K562 (cell line): ENCODE results near the gene RASGRP4. TPM values are rescaled to one million over a fixed set of nuclear protein-coding genes. Genes with fewer than 3 reads are reported as not detected.

Experiments used
- ATF7 ChIP-seq: fragments of 450-650 bp; IDR thresholded peaks from 2 replicates; pipeline ENCODE4 v1.7.1; 2014; ENCODE audit warnings: mild to moderate bottlenecking, moderate library complexity
- CREB1 ChIP-seq, 2 experiments: sonication (generic) in 1 of 2; formaldehyde crosslinking in 1 of 2; IDR thresholded peaks; 2 replicates each; pipeline versions ENCODE4 v1.6.1 to v1.8.0; 2012 to 2022; ENCODE audit warnings: inconsistent platforms in 1 of 2, mild to moderate bottlenecking in 1 of 2, missing genetic modification reagents in 1 of 2, moderate library complexity in 1 of 2
- CREM ChIP-seq: IDR thresholded peaks from 2 replicates; pipeline ENCODE4 v1.6.1; 2014; ENCODE audit warnings: antibody characterized with exemption, low read depth
- DACH1 ChIP-seq: fragments of 450-650 bp; IDR thresholded peaks from 2 replicates; pipeline ENCODE4 v1.6.1; 2018; ENCODE audit not compliant: partially characterized antibody
- ELF1 ChIP-seq: fragments of 200-800 bp; sonication (Bioruptor generic); IDR thresholded peaks from 2 replicates; pipeline ENCODE4 v1.6.1; 2016; ENCODE audit warnings: missing genetic modification characterization, missing compliant biosample characterization
- ELF2 ChIP-seq: fragments of 250-450 bp; sonication (Bioruptor Pico); IDR thresholded peaks from 2 replicates; pipeline ENCODE4 v1.5.0; 2021; ENCODE audit warnings: mild to moderate bottlenecking
- FOXA3 ChIP-seq, 2 experiments: fragments of 450-650 bp in 1 of 2; sonication (generic) in 1 of 2; formaldehyde crosslinking; IDR thresholded peaks in 1 of 2; conservative IDR thresholded peaks in 1 of 2; 2 replicates each; pipeline versions ENCODE4 v1.4.0 to v1.8.0; 2020 to 2022; ENCODE audit warnings: mild to moderate bottlenecking in 2 of 2, missing genetic modification reagents in 1 of 2
- HDAC2 ChIP-seq: fragments of 450-650 bp; IDR thresholded peaks from 2 replicates; pipeline ENCODE4 v1.6.1; 2016; ENCODE audit warnings: mild to moderate bottlenecking
- NBN ChIP-seq: fragments of 450-650 bp; IDR thresholded peaks from 2 replicates; pipeline ENCODE4 v1.6.1; 2016; ENCODE audit warnings: low read depth, mild to moderate bottlenecking
- RUNX1 ChIP-seq: sonication (generic); IDR thresholded peaks from 2 replicates; pipeline ENCODE4 v1.6.1; 2016; ENCODE audit warnings: antibody characterized with exemption, low read depth
- ZNF165 ChIP-seq: fragments of 250-450 bp; sonication (Bioruptor Pico); IDR thresholded peaks from 2 replicates; pipeline ENCODE4 v1.4.0; 2020; ENCODE audit warnings: borderline replicate concordance
- ZNF561 ChIP-seq: fragments of 450-650 bp; formaldehyde crosslinking; conservative IDR thresholded peaks from 2 replicates; pipeline ENCODE4 v1.4.0; 2020; ENCODE audit warnings: mild to moderate bottlenecking, moderate library complexity
- ZNF57 ChIP-seq: fragments of 450-650 bp; formaldehyde crosslinking; IDR thresholded peaks from 2 replicates; pipeline ENCODE4 v1.4.0; 2020; ENCODE audit warnings: mild to moderate bottlenecking, moderate library complexity
- ZSCAN29 ChIP-seq: fragments of 450-650 bp; IDR thresholded peaks from 2 replicates; pipeline ENCODE4 v1.6.1; 2017
- polyA plus RNA-seq, 8 experiments: library from polyadenylated mRNA; depleted of rRNA in 4 of 8; stranded (reverse) in 5 of 8; unstranded in 3 of 8; fragments of >200 nt; fragmentation: Nextera tagmentation in 2 of 8; fragmentation: Illumina TruSeq in 1 of 8; extraction: Ambion mirVana in 2 of 8; extraction: Trizol in 1 of 8; gene quantifications; 2 replicates each; pipeline versions ENCODE4 v1.2.1 to v1.2.3, GENCODE V29; 2011 to 2014; ENCODE audit warnings: inconsistent platforms in 1 of 8, missing spikeins in 1 of 8
- total RNA-seq, 7 experiments: library from RNA; depleted of rRNA in 6 of 7; stranded (reverse); fragments of >200 nt in 6 of 7; fragmentation: Illumina TruSeq in 2 of 7; extraction: Trizol in 2 of 7; gene quantifications; 2 replicates each; pipeline versions ENCODE4 v1.2.1 to v1.2.3, GENCODE V29; 2011 to 2021; ENCODE audit warnings: low replicate concordance in 1 of 7
- TF ChIP-seq, protein P1 (sequence below): fragments of 250-450 bp; sonication (Bioruptor Pico); IDR thresholded peaks from 2 replicates; pipeline ENCODE4 v1.5.0; 2020; ENCODE audit warnings: mild to moderate bottlenecking
- TF ChIP-seq, protein P2 (sequence below): fragments of 250-450 bp; sonication (Bioruptor Pico); IDR thresholded peaks from 2 replicates; pipeline ENCODE4 v1.8.0; 2021; ENCODE audit warnings: borderline replicate concordance, mild to moderate bottlenecking, moderate library complexity; ENCODE audit not compliant: poor library complexity, severe bottlenecking
- TF ChIP-seq, protein P3 (sequence below): sonication (generic); formaldehyde crosslinking; IDR thresholded peaks from 2 replicates; pipeline ENCODE4 v1.8.0; 2022; ENCODE audit warnings: mild to moderate bottlenecking, missing genetic modification reagents
- TF ChIP-seq, protein P4 (sequence below): sonication (generic); formaldehyde crosslinking; IDR thresholded peaks from 2 replicates; pipeline ENCODE4 v1.8.1; 2023; ENCODE audit warnings: mild to moderate bottlenecking, missing genetic modification reagents
- TF ChIP-seq, protein P5 (sequence below): fragments of 450-650 bp; IDR thresholded peaks from 2 replicates; pipeline ENCODE4 v1.7.0; 2016; ENCODE audit warnings: borderline replicate concordance

Gene RASGRP4
- total and polyA plus RNA-seq, 9 of the 15 experiments (the other 6 are each of a cell fraction or from before 2014, with no cell fraction given) = 0.39 to 4.6 (median 3.8) TPM

DNA sequence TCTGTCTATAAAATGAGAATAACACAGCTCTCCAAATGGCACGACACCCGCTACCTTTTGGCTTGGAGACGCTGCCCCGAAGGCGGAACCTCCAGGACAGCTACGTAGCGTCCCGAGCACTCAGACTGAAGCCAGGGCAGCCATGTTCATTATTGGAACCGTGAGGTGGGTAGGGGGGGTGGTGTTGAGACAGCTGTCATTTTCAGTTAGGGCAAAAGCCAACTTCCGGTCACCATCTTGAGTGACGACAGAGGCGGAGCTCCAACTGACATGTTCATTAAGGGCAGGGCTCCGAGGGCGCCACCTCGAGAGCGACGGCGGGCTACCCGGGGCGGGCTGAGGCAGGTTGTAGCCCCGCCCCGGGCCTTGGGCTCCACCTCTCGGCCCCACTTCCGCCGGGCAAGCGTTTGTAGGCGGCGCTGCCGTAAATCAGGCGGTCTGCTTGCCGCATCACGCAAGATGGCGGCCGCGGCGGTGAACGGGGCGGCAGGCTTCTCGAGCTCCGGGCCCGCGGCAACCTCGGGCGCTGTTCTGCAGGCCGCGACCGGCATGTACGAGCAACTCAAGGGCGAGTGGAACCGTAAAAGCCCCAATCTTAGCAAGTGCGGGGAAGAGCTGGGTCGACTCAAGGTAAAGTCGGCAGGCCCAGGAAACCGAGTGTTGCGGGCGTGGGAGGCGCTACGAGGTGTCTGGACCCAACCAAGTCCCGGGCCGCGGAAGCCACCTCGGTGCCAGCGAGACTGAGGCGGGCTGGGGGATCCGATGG is 51.5 kb downstream of the RASGRP4 start, which contains the start of gene PSMD8 (continued):
- TF ChIP-seq ZNF561 (CRISPR knock-in tag) = no peak
- peak; percentile 67; the same call in 1 of the 2 replicates for TF ChIP-seq ZNF165 (CRISPR knock-in tag)
- TF ChIP-seq, protein P1, sequence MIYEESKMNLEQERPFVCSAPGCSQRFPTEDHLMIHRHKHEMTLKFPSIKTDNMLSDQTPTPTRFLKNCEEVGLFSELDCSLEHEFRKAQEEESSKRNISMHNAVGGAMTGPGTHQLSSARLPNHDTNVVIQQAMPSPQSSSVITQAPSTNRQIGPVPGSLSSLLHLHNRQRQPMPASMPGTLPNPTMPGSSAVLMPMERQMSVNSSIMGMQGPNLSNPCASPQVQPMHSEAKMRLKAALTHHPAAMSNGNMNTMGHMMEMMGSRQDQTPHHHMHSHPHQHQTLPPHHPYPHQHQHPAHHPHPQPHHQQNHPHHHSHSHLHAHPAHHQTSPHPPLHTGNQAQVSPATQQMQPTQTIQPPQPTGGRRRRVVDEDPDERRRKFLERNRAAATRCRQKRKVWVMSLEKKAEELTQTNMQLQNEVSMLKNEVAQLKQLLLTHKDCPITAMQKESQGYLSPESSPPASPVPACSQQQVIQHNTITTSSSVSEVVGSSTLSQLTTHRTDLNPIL = no peak
- no peak; the same call in 1 of the 2 replicates for TF ChIP-seq RUNX1
- peak; percentile 87 for TF ChIP-seq CREB1 (IDR thresholded peaks at IDR 0.05)
- TF ChIP-seq CREB1 (CRISPR knock-in tag; IDR thresholded peaks at IDR 0.05) = peak; percentile 92
- no peak for TF ChIP-seq ZNF57 (CRISPR knock-in tag)
- peak; percentile 93 for TF ChIP-seq ELF1 (tag)
- TF ChIP-seq ATF7 = peak; percentile 96
- TF ChIP-seq FOXA3 (CRISPR knock-in tag; conservative IDR thresholded peaks at IDR 0.05 in 1 of 2, IDR thresholded peaks at IDR 0.05 in 1 of 2) = peak in 1 of 2 experiments; percentile 63; a peak in 1 of 4 replicates
- TF ChIP-seq, protein P2, sequence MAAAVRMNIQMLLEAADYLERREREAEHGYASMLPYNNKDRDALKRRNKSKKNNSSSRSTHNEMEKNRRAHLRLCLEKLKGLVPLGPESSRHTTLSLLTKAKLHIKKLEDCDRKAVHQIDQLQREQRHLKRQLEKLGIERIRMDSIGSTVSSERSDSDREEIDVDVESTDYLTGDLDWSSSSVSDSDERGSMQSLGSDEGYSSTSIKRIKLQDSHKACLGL = no peak
- peak; percentile 67 for TF ChIP-seq ELF2 (CRISPR knock-in tag)
- TF ChIP-seq, protein P3, sequence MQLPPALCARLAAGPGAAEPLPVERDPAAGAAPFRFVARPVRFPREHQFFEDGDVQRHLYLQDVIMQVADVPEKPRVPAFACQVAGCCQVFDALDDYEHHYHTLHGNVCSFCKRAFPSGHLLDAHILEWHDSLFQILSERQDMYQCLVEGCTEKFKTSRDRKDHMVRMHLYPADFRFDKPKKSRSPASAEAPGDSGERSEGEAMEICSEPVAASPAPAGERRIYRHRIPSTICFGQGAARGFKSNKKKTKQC (CRISPR knock-in tag) = peak; percentile 84; the same call in 1 of the 2 replicates
- TF ChIP-seq, protein P4, sequence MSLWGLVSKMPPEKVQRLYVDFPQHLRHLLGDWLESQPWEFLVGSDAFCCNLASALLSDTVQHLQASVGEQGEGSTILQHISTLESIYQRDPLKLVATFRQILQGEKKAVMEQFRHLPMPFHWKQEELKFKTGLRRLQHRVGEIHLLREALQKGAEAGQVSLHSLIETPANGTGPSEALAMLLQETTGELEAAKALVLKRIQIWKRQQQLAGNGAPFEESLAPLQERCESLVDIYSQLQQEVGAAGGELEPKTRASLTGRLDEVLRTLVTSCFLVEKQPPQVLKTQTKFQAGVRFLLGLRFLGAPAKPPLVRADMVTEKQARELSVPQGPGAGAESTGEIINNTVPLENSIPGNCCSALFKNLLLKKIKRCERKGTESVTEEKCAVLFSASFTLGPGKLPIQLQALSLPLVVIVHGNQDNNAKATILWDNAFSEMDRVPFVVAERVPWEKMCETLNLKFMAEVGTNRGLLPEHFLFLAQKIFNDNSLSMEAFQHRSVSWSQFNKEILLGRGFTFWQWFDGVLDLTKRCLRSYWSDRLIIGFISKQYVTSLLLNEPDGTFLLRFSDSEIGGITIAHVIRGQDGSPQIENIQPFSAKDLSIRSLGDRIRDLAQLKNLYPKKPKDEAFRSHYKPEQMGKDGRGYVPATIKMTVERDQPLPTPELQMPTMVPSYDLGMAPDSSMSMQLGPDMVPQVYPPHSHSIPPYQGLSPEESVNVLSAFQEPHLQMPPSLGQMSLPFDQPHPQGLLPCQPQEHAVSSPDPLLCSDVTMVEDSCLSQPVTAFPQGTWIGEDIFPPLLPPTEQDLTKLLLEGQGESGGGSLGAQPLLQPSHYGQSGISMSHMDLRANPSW (CRISPR knock-in tag) = 0 out of 2 replicates have a peak, but pooled peaks have one; percentile 90
- TF ChIP-seq NBN = no peak
- TF ChIP-seq, protein P5, sequence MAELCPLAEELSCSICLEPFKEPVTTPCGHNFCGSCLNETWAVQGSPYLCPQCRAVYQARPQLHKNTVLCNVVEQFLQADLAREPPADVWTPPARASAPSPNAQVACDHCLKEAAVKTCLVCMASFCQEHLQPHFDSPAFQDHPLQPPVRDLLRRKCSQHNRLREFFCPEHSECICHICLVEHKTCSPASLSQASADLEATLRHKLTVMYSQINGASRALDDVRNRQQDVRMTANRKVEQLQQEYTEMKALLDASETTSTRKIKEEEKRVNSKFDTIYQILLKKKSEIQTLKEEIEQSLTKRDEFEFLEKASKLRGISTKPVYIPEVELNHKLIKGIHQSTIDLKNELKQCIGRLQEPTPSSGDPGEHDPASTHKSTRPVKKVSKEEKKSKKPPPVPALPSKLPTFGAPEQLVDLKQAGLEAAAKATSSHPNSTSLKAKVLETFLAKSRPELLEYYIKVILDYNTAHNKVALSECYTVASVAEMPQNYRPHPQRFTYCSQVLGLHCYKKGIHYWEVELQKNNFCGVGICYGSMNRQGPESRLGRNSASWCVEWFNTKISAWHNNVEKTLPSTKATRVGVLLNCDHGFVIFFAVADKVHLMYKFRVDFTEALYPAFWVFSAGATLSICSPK = no peak
- no peak; the same call in 1 of the 2 replicates for TF ChIP-seq ZSCAN29
- no peak for TF ChIP-seq HDAC2
- peak; percentile 70 for TF ChIP-seq DACH1
- peak; percentile 94 for TF ChIP-seq CREM
